Osteoblast (primary cell): ENCODE data around the gene EHD1. TPM values are rescaled to one million over a fixed set of nuclear protein-coding genes. Genes with fewer than 3 reads are reported as not detected.

Source experiments
- DNase-seq: peaks from one replicate; pipeline ENCODE4 v3.0.0; 2011; ENCODE audit warnings: low spot score, mixed read lengths; ENCODE audit not compliant: insufficient read length; ENCODE audit errors: missing footprints
- H2AFZ ChIP-seq: 2 replicates; pipeline ENCODE4 v1.6.0; 2011; ENCODE audit warnings: mild to moderate bottlenecking, low read length
- H3K27ac ChIP-seq: 2 replicates; pipeline ENCODE4 v1.5.1; 2011; ENCODE audit warnings: mild to moderate bottlenecking, low read depth, low read length, moderate library complexity
- H3K27me3 ChIP-seq: 2 replicates; pipeline ENCODE4 v1.6.0; 2012; ENCODE audit warnings: mild to moderate bottlenecking, control low read depth, inconsistent platforms, low read length, moderate library complexity; ENCODE audit not compliant: insufficient read depth
- H3K36me3 ChIP-seq: 2 replicates; pipeline ENCODE4 v1.5.1; 2011; ENCODE audit warnings: mild to moderate bottlenecking, low read length, control low read depth, moderate library complexity; ENCODE audit not compliant: insufficient read depth
- H3K4me1 ChIP-seq: 2 replicates; pipeline ENCODE4 v1.5.1; 2011; ENCODE audit warnings: mild to moderate bottlenecking, low read length, control low read depth, moderate library complexity; ENCODE audit not compliant: insufficient read depth
- H3K4me2 ChIP-seq: 2 replicates; pipeline ENCODE4 v1.6.0; 2011; ENCODE audit warnings: mild to moderate bottlenecking, low read length; ENCODE audit not compliant: insufficient read depth
- H3K4me3 ChIP-seq: fragments of 200-600 bp; sonication (generic); 3 replicates; pipeline ENCODE4 v1.5.1; 2012; ENCODE audit warnings: mild to moderate bottlenecking, low read length, inconsistent platforms; ENCODE audit not compliant: insufficient read depth
- H3K79me2 ChIP-seq: 2 replicates; pipeline ENCODE4 v1.6.0; 2012; ENCODE audit warnings: mild to moderate bottlenecking, low read length, control low read depth, inconsistent platforms; ENCODE audit not compliant: insufficient read depth
- H3K9me3 ChIP-seq: 2 replicates; pipeline ENCODE4 v1.5.1; 2011; ENCODE audit warnings: low read depth, low read length, control low read depth
- H4K20me1 ChIP-seq: 2 replicates; pipeline ENCODE4 v1.6.0; 2012; ENCODE audit warnings: mild to moderate bottlenecking, low read length, control low read depth; ENCODE audit not compliant: insufficient read depth
- CTCF ChIP-seq: IDR thresholded peaks from 2 replicates; pipeline ENCODE4 v1.5.1; 2011; ENCODE audit warnings: mild to moderate bottlenecking, low read depth, low read length, moderate library complexity; ENCODE audit errors: extremely low read depth
- total RNA-seq: library from RNA; depleted of rRNA; stranded (reverse); fragments of >200 nt; gene quantifications from 2 replicates; pipeline ENCODE4 v1.2.3, GENCODE V29; 2012

EHD1 gene
- total RNA-seq, 1 donor: 51.4 TPM

DNA sequence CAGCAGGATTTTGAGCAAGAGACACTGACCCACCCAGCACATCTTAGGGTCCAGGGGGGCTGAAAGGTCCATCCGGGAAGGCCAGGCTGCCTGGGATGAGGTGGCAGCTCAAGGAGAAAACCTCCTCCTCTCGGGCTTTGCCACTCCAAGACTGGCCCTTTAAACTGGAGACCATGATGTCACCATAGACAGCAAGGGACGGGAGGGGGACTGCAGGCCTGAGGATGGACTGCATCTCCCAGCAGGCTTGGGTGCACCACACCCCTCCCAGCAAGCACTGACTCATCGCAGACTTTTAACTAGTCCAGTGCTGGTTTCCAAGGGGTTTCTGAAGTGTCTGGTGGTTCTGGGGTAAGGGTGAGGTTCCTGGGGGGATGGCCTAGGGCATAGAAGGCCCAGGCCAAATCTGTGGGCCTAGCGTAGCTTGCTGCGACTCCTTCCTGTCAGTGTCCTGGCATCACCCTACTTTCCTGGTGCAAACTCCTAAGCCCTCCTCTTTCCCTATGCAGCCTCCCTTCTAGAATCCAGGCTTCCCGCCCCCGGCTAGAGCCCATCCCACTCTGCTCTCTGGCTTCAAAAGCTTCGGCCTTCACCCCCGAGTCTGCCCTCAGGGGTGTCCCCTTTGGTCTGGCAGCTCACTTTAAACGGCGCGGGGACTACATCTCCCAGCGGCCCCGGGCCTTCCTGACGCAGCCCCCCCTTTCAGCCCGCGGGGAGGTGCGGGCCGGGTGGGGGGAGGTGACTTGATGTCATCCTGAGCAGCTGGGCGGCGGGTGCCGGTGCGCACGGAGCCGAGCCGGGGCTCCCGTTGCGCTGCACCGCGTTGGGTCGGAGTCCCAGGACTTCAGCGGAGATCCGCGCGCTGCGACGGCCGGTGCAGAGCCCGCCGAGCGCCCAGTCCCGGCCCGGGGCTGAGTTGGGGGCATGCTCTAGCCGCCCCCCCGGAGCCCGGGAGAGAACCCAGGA, 45.8 kb upstream of the EHD1 start, which contains the start of gene PPP2R5B:
Gene PPP2R5B (plus strand): TSS at position 746 of the 966 bp plus-strand sequence. CDS start 1,046 bp downstream, outside the sequence.
- peak within 1 kb of the TSS; percentile 96 for H3K4me2 ChIP-seq
- peaks cover 9% of the 10 kb centered on the region for H3K36me3 ChIP-seq
- H3K4me1 ChIP-seq: peaks cover 9% of the 10 kb centered on the region
- TF ChIP-seq CTCF: no peak
- peak within 1 kb of the TSS; percentile 79 for H3K27ac ChIP-seq
- H2AFZ ChIP-seq: peak within 1 kb of the TSS; percentile 99
- H3K9me3 ChIP-seq: no peaks in the 10 kb centered on the region
- H4K20me1 ChIP-seq: no peaks in the 10 kb centered on the region
- peak; percentile 100 for DNase-seq
- H3K4me3 ChIP-seq: peak within 1 kb of the TSS; percentile 97
- H3K27me3 ChIP-seq: no peaks in the 10 kb centered on the region
- H3K79me2 ChIP-seq: peaks cover 20% of the 10 kb centered on the region

- no peaks in the 10 kb centered on the region for H4K20me1 ChIP-seq
- DNase-seq: no peak
- peaks cover 11% of the 10 kb centered on the region for H3K4me1 ChIP-seq
- peaks cover 20% of the 10 kb centered on the region for H3K79me2 ChIP-seq
- H3K36me3 ChIP-seq: peaks cover 4% of the 10 kb centered on the region
- H3K4me3 ChIP-seq: no peak overlapping the region
- H3K27me3 ChIP-seq: no peaks in the 10 kb centered on the region
- peak overlapping the region; percentile 99 for H2AFZ ChIP-seq
- H3K9me3 ChIP-seq: no peaks in the 10 kb centered on the region
- peak overlapping the region; percentile 79 for H3K27ac ChIP-seq
- H3K4me2 ChIP-seq: no peak overlapping the region
- no peak for TF ChIP-seq CTCF
These were observed 44.8 kb upstream of the EHD1 start for GRCh38 chr11:64923151-64923661.

DNA sequence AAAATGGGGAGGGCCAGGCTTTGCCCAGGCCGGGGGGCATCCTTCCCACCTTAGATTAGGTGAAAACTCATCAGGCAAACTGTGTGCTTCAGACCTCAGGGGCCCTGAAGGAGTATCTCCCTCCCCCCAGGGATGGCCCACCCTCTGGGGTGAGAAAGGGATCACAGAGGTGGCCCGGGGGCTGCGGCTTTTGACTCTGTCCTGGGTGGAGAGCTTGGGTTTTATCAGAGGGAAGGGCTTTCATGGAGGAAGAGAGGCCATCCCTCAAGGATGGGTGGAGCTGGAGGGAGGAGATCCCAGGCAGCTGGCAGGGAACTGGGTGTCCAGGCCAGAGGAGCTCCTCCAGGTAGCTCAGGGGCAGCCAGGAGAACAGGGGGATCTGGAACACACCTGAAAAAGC, 43.0 kb upstream of the EHD1 start:
- Histone ChIP-seq H2AFZ (no peak overlapping the region), H3K4me1 (peaks cover 23% of the 10 kb centered on the region), H4K20me1 (no peaks in the 10 kb centered on the region), H3K4me2 (no peak overlapping the region), H3K36me3 (no peaks in the 10 kb centered on the region), H3K9me3 (no peaks in the 10 kb centered on the region), H3K79me2 (peaks cover 22% of the 10 kb centered on the region), H3K27ac (no peak overlapping the region), H3K27me3 (no peaks in the 10 kb centered on the region), H3K4me3 (no peak overlapping the region)
- TF ChIP-seq CTCF: no peak
- no peak for DNase-seq

DNA sequence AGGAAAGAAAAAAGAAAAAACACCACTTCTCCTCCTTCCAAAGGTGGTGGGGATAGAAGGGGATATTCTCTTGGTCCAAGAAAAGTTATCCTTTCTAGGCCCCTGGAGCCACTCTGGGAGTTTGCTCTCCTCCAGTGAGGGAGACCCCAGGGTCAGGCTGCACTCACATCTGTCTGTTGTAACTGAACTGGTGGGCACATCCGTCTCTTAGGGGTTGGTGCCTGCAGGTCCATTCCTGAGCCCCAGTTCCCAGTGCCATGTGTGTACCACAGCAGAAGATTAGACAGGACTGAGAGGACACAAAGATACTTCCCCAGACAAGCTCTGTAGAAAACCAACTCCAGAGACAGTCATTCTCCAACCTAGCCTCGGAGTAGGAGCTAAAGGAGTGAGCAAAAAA, 41.7 kb upstream of the EHD1 start:
- Histone ChIP-seq H3K4me2 (no peak overlapping the region), H3K9me3 (no peaks in the 10 kb centered on the region), H3K36me3 (no peaks in the 10 kb centered on the region), H3K27ac (no peak overlapping the region), H2AFZ (no peak overlapping the region), H3K4me3 (no peak overlapping the region), H3K4me1 (peaks cover 30% of the 10 kb centered on the region), H4K20me1 (no peaks in the 10 kb centered on the region), H3K79me2 (peaks cover 24% of the 10 kb centered on the region), H3K27me3 (no peaks in the 10 kb centered on the region)
- no peak for TF ChIP-seq CTCF
- no peak for DNase-seq
